Stimulated activated naive B cell treated with anti-CD40 and anti-IgM and Interleukin-4, amounts not matched to agents 10 μg/mL and 1 μg/mL and 100 μg/mL, for 72 hours (primary cell): ENCODE data around the gene CTDSPL.
A peak's percentile ranks its signal among the peaks of the same experiment; 100 is the strongest.
"Not testable (repeated sequence)": the region's sequence is repeated elsewhere in the genome, so short reads cannot be mapped to it uniquely, and the experiment has no call there.

Source experiments
- ATAC-seq, 2 donors: fragments of 150-1000 bp; cut with Tn5 transposase; replicated peaks; 2 replicates each; pipeline ENCODE4 v1.10.0; 2021; ENCODE audit warnings: moderate library complexity in 1 of 2
- DNase-seq: peaks from one replicate; pipeline ENCODE4 v3.0.0; 2021
- H3K27ac Mint-ChIP-seq: one replicate; pipeline ENCODE4 v1.8.0; 2022; ENCODE audit warnings: mild to moderate bottlenecking, mixed read lengths
- H3K27me3 Mint-ChIP-seq, 2 donors: one replicate each; pipeline ENCODE4 v1.8.0; 2022; ENCODE audit warnings: mixed read lengths in 2 of 2
- H3K36me3 Mint-ChIP-seq, 2 donors: one replicate each; pipeline ENCODE4 v1.8.0; 2022; ENCODE audit warnings: mixed read lengths in 2 of 2, mild to moderate bottlenecking in 1 of 2
- H3K4me1 Mint-ChIP-seq, 2 donors: one replicate each; pipeline ENCODE4 v1.8.0; 2022; ENCODE audit warnings: mixed read lengths in 2 of 2, mild to moderate bottlenecking in 1 of 2
- H3K4me3 Mint-ChIP-seq, 2 donors: one replicate each; pipeline ENCODE4 v1.8.0; 2022; ENCODE audit warnings: mild to moderate bottlenecking in 2 of 2, mixed read lengths in 2 of 2, moderate library complexity in 1 of 2
- H3K9me3 Mint-ChIP-seq, 2 donors: one replicate each; pipeline ENCODE4 v1.8.0; 2022; ENCODE audit warnings: mixed read lengths in 2 of 2, mild to moderate bottlenecking in 1 of 2

The CTDSPL gene

GRCh38 chr3:37961622-37962431 lies 100.1 kb downstream of the CTDSPL start:
- no peaks in the 10 kb centered on the region for H3K36me3 Mint-ChIP-seq
- no peaks in the 10 kb centered on the region for H3K27me3 Mint-ChIP-seq
- no peaks in the 10 kb centered on the region for H3K9me3 Mint-ChIP-seq
- DNase-seq (no peak), ATAC-seq (no peak)
- no peak overlapping the region for H3K27ac Mint-ChIP-seq
- H3K4me1 Mint-ChIP-seq, result peaks cover 7 to 10% of the 10 kb centered on the region in 2 donors
- H3K4me3 Mint-ChIP-seq, result no peak overlapping the region

- no peak overlapping the region for H3K27ac Mint-ChIP-seq
- no peak for ATAC-seq
- no peaks in the 10 kb centered on the region for H3K27me3 Mint-ChIP-seq
- H3K4me1 Mint-ChIP-seq, result no peaks in the 10 kb centered on the region
- no peaks in the 10 kb centered on the region for H3K36me3 Mint-ChIP-seq
- no peak overlapping the region for H3K4me3 Mint-ChIP-seq
- no peak for DNase-seq
- H3K9me3 Mint-ChIP-seq, result no peaks in the 10 kb centered on the region
Measured at GRCh38 chr3:37963016-37963415, 101.3 kb downstream of the CTDSPL start.

GRCh38 chr3:37963635-37964034 lies 102.0 kb downstream of the CTDSPL start:
- H3K27ac Mint-ChIP-seq, result no peak overlapping the region
- ATAC-seq (no peak), DNase-seq (no peak)
- no peak overlapping the region for H3K4me3 Mint-ChIP-seq
- H3K36me3 Mint-ChIP-seq, result no peaks in the 10 kb centered on the region
- no peaks in the 10 kb centered on the region for H3K4me1 Mint-ChIP-seq
- no peaks in the 10 kb centered on the region for H3K27me3 Mint-ChIP-seq
- H3K9me3 Mint-ChIP-seq, result no peaks in the 10 kb centered on the region

GRCh38 chr3:37964146-37964545 lies 102.5 kb downstream of the CTDSPL start:
- no peaks in the 10 kb centered on the region for H3K9me3 Mint-ChIP-seq
- no peak for ATAC-seq
- H3K4me3 Mint-ChIP-seq, result no peak overlapping the region
- H3K27me3 Mint-ChIP-seq, result no peaks in the 10 kb centered on the region
- no peaks in the 10 kb centered on the region for H3K4me1 Mint-ChIP-seq
- DNase-seq, result no peak
- H3K36me3 Mint-ChIP-seq, result no peaks in the 10 kb centered on the region
- H3K27ac Mint-ChIP-seq, result no peak overlapping the region

GRCh38 chr3:37964716-37965115 lies 103.0 kb downstream of the CTDSPL start:
- no peak overlapping the region for H3K27ac Mint-ChIP-seq
- DNase-seq, result no peak

GRCh38 chr3:37967260-37967881 lies 105.7 kb downstream of the CTDSPL start:
- Mint-ChIP-seq H3K4me1 (peaks cover 0 to 2% of the 10 kb centered on the region in 2 donors), H3K36me3 (no peaks in the 10 kb centered on the region), H3K4me3 (no peak overlapping the region), H3K9me3 (no peaks in the 10 kb centered on the region), H3K27me3 (no peaks in the 10 kb centered on the region), H3K27ac (no peak overlapping the region)
- ATAC-seq (peak; percentile 82 to 92), DNase-seq (peak; percentile 33)

More at GRCh38 chr3:37964716-37965115, 103.0 kb downstream of the CTDSPL start:
- H3K27me3 Mint-ChIP-seq, result no peaks in the 10 kb centered on the region
- no peaks in the 10 kb centered on the region for H3K9me3 Mint-ChIP-seq
- H3K4me1 Mint-ChIP-seq, result no peaks in the 10 kb centered on the region
- H3K36me3 Mint-ChIP-seq, result no peaks in the 10 kb centered on the region
- ATAC-seq, result no peak
- H3K4me3 Mint-ChIP-seq, result no peak overlapping the region

GRCh38 chr3:37968199-37968598 lies 106.5 kb downstream of the CTDSPL start:
- DNase-seq (no peak), ATAC-seq (no peak)
- Mint-ChIP-seq H3K4me1 (peaks cover 0 to 2% of the 10 kb centered on the region in 2 donors), H3K9me3 (no peaks in the 10 kb centered on the region), H3K27me3 (no peaks in the 10 kb centered on the region), H3K4me3 (no peak overlapping the region), H3K27ac (no peak overlapping the region), H3K36me3 (no peaks in the 10 kb centered on the region)

GRCh38 chr3:37968813-37969595 lies 107.3 kb downstream of the CTDSPL start:
- ATAC-seq (no peak), DNase-seq (no peak)
- H3K36me3 Mint-ChIP-seq, result no peaks in the 10 kb centered on the region
- H3K9me3 Mint-ChIP-seq, result no peaks in the 10 kb centered on the region
- no peak overlapping the region for H3K27ac Mint-ChIP-seq
- peaks cover 0 to 2% of the 10 kb centered on the region in 2 donors for H3K4me1 Mint-ChIP-seq
- H3K4me3 Mint-ChIP-seq, result no peak overlapping the region
- H3K27me3 Mint-ChIP-seq, result no peaks in the 10 kb centered on the region

- peak overlapping the region; percentile 4 for H3K27ac Mint-ChIP-seq
- H3K4me3 Mint-ChIP-seq, result no peak overlapping the region
- H3K27me3 Mint-ChIP-seq, result no peaks in the 10 kb centered on the region
- peaks cover 2% of the 10 kb centered on the region in 2 donors for H3K4me1 Mint-ChIP-seq
- H3K9me3 Mint-ChIP-seq, result no peaks in the 10 kb centered on the region
- DNase-seq (no peak), ATAC-seq (no peak)
- no peaks in the 10 kb centered on the region for H3K36me3 Mint-ChIP-seq
Measured at GRCh38 chr3:37969596-37970100, 108.0 kb downstream of the CTDSPL start.

- H3K27me3 Mint-ChIP-seq, result no peaks in the 10 kb centered on the region
- no peaks in the 10 kb centered on the region for H3K9me3 Mint-ChIP-seq
- DNase-seq (no peak), ATAC-seq (no peak)
- no peak overlapping the region for H3K4me3 Mint-ChIP-seq
- H3K36me3 Mint-ChIP-seq, result no peaks in the 10 kb centered on the region
- H3K4me1 Mint-ChIP-seq, result peaks cover 4 to 5% of the 10 kb centered on the region in 2 donors
- H3K27ac Mint-ChIP-seq, result no peak overlapping the region
Measured at GRCh38 chr3:37970802-37971201, 109.1 kb downstream of the CTDSPL start.

- no peak for ATAC-seq
- no peak overlapping the region for H3K4me3 Mint-ChIP-seq
- H3K36me3 Mint-ChIP-seq, result no peaks in the 10 kb centered on the region
Measured at GRCh38 chr3:37971467-37971866, 109.8 kb downstream of the CTDSPL start.

GRCh38 chr3:37972056-37972455 lies 110.4 kb downstream of the CTDSPL start:
- H3K27ac Mint-ChIP-seq, H3K27me3 Mint-ChIP-seq: not testable (repeated sequence)

More at GRCh38 chr3:37971467-37971866, 109.8 kb downstream of the CTDSPL start:
- H3K27ac Mint-ChIP-seq, result no peak overlapping the region
- H3K27me3 Mint-ChIP-seq, result no peaks in the 10 kb centered on the region
- no peak for DNase-seq
- H3K9me3 Mint-ChIP-seq, result no peaks in the 10 kb centered on the region
- H3K4me1 Mint-ChIP-seq, result peaks cover 4 to 5% of the 10 kb centered on the region in 2 donors

GRCh38 chr3:37973246-37974054 lies 111.8 kb downstream of the CTDSPL start:
- Mint-ChIP-seq H3K4me3 (no peak overlapping the region), H3K9me3 (no peaks in the 10 kb centered on the region), H3K27ac (no peak overlapping the region), H3K27me3 (no peaks in the 10 kb centered on the region), H3K4me1 (peaks cover 4 to 5% of the 10 kb centered on the region in 2 donors), H3K36me3 (no peaks in the 10 kb centered on the region)
- DNase-seq (no peak), ATAC-seq (no peak)

More at GRCh38 chr3:37972056-37972455, 110.4 kb downstream of the CTDSPL start:
- not testable (repeated sequence) for ATAC-seq, H3K4me1 Mint-ChIP-seq, H3K4me3 Mint-ChIP-seq, H3K36me3 Mint-ChIP-seq, H3K9me3 Mint-ChIP-seq, DNase-seq
